NK-92 treated with Interleukin-12 subunit alpha and Interleukin-12 subunit beta, amount 100 ng/mL, for 24 hours (cell line): ENCODE data around the gene DRD2.
"Not testable (repeated sequence)": the region's sequence is repeated elsewhere in the genome, so short reads cannot be mapped to it uniquely, and the experiment has no call there.

Experiments used
- DNase-seq: peaks from one replicate; lab custom pipeline; 2025; lab: John Stamatoyannopoulos, UW

Gene DRD2

DNA sequence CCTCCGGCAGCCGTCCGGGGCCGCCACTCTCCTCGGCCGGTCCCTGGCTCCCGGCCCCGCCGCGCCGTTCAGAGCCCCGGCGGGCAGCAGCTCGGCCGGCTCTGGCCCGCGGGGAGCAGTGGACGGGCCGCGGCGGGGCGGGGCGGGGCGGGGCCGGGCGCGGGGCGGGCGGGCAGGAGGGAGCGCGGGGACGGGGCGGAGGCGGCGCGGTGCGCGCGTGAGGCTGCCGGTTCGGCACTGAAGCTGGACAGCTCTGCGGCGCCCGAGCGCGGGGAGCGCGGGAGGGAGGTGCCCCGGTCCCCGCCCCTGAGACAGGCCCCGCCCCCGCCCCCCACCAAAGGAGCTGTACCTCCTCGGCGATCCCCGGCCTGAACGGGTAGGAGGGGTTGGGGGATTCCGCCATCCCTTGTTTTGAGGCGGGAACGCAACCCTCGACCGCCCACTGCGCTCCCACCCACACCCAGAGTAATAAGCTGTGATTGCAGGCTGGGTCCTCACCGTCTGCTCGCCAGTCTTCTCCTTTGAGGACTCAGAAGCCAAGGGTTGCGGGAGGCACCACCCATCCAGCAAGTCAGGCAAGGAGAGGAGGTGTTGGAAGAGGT lies at the start of gene DRD2:
TSS of gene DRD2 (minus strand) at position 239 of the 602 bp plus-strand sequence. CDS start 50,747 bp downstream, outside the sequence.
- DNase-seq = no peak

DNA sequence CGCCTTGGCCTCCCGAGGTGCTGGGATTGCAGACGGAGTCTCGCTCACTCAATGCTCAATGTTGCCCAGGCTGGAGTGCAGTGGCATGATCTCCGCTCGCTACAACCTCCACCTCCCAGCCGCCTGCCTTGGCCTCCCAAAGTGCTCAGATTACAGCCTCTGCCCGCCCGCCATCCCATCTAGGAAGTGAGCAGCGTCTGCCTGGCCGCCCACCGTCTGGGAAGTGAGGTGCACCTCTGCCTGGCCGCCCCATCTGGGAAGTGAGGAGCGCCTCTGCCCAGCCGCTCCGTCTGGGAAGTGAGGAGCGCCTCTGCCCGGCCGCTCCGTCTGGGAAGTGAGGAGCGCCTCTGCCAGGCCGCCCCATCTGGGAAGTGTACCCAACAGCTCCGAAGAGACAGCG lies 48.7 kb upstream of the DRD2 start:
- DNase-seq = not testable (repeated sequence)

DNA sequence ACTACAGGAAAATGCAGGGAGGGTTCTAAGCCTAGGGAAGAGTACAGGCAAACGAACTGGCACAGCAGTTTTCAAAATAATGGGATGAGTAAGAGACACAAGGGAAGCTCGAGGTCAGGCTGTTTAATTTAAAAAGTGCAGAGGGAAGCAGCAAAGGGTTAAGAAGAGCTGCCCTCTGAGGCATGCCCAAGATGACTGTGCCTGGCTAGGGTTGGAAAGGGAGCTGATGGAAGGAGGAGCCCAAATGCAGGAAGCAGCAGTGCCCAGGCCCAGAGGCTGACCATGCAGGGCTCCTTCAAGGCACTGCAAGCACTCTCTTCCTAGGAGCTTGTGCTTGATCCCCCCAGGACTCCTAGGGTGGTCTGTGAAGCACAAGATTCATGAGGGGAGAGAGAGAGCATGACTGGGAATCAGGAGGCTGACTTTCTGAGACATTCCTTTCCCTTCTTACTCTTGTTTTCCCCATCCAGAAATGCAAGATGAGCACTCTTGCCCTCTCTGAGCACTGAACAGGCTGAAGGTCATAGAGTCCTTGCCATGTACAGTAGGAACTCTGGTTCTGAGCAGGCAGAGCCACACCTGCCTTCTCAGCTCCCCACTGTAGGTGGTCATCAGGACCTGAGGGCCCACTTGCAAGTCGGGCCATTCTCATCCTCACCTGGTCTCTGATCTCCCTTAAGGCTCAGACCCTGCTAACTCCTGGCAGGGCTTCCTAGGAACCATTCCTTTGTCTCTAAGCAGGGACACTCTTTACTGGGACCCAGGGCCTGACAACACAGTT lies 46.7 kb upstream of the DRD2 start:
- DNase-seq = no peak

DNA sequence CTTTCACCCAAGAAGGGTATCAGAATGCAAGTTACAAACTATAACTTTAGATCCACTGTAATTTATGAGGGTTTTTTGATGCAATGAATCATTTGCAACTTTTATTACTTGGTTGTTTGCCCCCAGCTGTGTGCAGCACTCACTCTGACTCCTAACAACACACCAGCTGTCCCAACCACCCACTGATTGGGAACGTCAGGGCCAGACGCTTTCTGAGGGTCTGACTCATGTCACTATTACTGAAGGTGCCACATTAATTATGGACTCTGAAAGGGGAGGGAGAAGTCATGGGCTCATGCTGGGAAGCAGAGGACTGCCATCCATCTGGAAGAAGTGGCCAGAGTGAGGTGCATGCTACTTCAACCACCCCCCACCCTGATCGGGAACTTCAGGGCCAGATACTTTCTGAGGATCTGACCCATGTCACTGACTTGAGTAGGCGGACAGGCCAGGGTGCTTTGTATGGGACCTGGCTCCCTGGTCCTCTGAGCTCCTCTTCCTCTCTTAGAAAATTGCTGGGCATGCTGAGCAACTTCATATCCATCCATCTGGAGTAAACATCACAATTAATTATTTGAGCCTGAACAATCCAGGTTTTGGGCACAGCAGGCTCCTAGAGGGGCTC lies 44.9 kb upstream of the DRD2 start:
- no peak for DNase-seq

DNA sequence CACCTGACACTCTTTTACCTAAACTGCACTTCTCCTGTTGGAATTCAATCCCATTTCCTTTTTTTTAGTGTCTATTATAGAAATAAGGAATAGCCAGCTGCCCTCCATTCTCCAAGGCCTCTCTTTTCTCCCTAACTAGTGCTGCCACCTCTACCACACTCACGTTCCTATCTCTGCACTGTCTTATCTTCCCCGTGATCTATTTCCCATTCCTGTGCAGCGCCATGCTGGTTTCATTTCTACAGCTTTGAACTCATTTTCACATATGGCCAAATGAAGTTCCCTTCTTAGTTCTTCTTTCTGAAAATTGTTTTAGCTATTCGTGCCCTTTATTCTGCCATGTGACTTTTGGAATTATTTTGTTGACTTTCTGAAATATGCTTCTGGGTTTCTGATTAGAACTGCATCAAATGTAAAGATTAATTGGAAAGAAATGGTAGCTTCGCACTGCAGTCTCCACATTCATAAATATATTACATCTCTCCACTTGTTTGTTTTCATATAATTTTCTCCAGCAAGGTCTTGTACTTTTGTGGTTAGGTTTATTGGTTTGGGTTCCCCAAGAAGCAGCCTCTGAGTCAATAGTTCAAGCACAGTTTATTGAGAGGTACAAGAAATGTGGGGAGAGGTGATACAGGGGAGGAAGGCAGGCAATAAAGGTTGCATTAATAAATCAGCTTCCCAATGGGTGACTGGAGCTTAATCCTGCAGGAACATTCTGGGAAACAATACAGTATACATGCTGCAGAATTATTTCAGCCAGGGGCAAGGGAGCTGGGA lies 43.7 kb upstream of the DRD2 start:
- no peak for DNase-seq

DNA sequence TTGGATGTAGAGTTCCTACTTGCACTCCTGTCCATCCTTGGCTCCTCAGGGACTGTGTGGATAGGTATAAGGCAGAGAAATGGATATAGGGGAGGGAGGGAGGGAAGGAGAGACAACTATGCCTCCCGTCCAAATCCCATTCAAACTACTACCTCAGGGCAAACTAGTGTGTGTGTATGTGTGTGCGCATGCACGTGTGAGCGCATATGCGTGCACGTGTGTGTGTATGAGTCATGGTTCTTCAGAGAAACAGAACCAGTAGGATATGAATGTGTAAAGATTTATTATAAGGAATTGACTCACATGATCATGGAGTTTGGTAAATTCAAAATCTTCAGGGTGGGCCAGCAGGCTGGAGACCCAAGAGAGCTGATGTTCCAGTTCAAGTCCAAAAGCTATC lies 42.2 kb upstream of the DRD2 start:
- DNase-seq = no peak

DNA sequence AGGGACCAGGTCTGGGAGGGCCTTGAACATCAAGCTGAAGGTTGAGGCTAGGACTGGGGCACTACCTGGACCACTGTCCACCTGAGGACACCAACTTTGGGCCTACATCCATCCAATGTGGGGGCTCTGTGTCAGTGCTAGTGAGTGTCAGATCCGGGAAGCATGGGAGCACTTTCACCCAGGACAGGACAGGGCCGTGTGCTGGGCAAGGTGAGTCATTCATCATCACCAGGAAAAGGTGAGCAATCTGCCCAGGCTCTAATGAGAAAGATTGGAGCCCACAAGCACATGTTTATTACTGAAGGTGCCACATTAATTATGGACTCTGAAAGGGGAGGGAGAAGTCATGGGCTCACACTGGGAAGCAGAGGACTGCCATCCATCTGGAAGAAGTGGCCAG lies 39.7 kb upstream of the DRD2 start:
- no peak for DNase-seq

DNA sequence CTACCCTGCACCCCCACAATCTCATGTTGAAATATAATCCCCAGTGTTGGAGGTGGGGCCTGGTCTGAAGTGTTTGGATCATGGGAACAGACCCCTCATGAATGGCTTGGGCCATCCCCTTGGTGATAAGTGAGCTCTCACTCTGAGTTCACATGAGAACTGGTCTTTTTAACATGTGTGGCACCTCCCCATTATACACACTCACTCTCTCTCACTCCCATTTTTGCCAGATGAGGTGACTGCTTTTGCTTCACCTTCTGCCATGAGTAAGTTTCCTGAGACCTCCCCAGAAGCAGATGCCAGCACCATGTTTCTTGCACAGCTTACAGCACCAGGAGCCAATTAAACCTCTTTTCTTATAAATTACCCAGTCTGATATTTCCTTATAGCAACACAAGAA lies 32.1 kb upstream of the DRD2 start:
- no peak for DNase-seq

DNA sequence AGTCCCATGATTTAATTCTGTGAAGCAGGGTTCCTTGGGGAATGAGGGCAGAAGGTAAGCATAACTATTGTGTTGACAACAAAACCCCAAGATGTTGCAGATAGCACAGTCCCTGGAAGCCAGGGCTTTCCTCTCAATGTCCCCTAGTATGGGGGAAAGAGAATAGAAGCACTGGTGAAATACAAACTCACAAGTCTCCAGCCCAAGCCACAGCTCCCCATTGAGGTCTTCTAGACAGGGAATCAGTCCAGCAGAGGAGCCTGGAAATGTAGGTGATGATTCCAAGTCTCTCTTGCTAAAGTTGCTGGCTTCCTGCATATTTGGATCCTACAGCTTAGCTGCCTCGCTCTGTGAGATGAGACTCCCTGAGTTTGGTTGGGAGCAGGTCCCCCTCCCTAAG lies 31.7 kb upstream of the DRD2 start:
- DNase-seq = no peak

DNA sequence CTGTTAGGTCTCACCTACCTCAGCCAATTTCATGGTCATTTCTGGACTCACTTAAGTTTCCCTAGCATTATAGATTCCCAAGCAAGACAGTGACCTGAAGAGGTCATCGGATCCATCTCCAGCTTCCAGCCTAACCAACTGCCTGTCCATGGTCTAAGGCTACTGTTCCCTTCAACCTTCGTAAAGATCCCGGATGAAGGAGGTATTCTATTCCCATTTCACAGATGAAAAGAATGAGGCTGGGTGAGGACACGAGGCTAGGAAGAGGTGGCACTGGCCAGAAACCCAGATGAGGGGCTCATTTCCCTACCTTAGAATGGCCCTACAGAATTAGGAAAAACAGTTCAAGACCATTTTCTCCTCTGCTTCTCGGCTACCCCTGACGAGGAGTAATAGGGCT lies 31.3 kb upstream of the DRD2 start:
- DNase-seq = no peak

DNA sequence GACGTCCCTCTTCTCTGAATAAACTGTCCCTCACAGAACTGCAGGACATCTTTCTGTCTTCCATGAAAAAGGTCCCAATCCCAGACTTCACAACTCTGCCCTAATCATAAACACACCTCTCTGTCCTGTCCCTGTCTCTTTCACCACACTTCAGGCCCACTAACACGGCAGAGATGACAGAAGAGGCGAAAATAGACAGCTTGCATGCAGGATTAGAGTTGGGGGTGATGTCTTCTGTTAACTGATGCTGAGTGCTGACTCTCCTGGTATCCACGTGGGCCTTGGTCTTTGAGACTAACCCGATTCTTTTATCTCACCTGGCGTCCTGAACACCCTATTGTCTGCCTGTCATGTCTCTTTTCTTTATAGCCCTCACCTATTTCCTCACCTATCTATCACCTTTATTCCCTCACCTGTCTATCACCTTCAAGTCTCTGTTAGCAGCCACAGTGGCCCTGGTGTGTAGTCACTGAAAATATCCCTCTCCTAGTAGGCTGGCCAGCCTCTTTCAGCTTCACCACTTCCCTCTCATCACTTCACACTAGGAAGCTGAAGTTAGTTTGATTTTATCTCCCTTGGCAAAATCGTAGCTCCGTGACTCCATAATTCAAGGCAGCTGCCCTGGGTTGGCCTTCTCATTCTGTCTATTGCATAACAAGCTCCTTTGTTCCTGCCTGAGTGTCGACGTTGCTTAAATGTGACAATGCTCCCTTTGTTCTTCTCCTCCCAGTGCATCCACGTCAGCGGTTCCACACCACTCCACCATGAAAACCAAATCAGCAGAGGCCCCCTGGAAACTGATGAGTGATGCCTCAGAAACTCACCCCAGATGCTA lies 30.6 kb upstream of the DRD2 start:
- no peak for DNase-seq

DNA sequence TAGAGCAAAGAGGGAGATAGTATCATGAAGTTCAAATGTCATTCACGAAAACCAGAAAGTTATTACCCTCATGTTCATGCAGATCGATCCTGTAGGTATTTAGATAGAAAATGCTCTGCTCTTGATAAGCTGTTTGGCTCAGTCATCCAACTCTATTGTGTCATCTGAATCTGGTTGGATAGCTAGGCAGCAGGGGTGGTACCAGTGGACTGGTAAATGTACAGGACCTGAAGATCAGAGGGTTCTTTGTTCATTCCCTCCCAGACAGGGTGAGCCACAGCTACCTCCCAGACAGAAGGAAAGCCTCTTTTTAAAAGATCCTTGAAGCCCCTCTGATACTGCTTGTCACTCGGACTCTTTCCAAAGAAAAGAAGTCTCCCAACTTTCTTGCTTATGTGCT lies 29.8 kb upstream of the DRD2 start:
- DNase-seq = no peak

DNA sequence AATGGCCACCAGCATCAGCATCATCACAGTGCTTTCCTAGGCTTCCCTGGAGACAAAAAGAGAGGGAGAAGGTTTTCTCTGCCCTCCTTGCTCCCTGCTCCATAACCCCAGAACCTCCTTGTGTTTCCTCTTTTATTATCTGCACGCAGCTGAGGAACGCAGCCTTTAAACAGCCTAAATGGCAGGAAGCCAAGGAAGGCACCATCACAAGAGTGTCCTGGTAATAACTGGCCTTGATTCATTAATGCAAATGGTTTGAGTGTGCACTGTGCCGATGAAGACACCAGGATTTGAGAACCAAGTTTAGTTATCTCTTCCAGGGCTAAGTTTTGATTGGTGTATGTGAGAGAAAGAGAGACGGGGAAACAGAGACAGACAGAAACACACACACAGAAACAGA lies 29.4 kb upstream of the DRD2 start:
- no peak for DNase-seq

DNA sequence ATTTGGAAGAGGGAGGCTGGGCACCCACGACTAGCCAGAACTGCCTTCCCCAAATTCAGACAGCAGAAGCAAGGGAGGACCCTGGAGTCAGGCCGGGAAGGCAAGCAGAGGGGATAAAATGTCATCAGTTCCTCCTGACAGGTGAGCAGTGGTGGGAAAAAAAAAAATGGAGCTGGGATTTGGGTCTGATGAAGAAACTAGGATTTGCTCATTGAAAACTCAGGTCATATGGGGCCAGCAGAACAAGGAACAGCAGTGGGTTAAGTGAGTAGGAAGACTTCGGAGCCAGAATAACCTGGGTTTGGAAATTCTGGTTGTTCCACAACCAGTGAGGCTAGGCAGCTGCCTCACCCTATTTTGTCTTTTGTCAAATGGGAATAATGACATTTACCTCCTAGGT lies 28.9 kb upstream of the DRD2 start:
- no peak for DNase-seq

DNA sequence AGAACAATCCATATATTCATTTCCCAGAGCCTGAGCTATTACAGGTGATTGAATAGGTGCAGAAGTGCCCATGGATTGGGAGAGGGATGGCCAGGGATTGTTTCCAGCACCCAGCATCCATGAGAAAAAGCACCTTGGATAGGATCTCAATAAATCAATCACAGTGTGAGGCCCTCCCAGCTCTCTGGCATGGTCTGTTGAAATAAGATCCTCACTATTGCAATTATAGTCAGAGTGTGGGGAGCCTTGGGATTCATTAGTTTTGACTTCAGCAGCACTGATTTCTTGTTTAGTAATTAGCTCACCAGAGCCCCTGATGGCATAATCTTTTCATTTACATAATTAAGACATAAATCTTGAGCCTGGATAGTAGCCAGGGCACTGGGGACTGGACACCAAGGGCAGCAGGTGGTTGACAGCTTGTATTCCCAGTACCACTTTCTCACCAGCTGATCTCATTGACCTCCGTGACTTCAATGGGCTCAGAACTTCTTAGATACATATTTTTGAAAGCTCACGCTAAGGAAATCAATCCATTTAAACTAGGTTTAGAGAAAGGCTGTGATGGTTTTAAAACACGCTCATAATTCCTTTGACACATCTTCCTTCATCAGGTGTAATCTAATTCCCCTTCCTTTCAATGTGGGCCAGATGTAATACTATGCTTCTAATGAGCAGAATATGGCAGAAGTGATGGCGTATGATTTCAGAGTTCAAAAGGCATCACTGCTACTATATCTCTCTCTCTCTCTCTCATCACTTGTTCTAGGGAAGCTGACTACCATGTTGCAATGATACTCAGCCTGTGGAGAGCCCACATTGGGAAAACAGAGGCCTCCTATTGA lies 22.1 kb upstream of the DRD2 start:
- DNase-seq = no peak

DNA sequence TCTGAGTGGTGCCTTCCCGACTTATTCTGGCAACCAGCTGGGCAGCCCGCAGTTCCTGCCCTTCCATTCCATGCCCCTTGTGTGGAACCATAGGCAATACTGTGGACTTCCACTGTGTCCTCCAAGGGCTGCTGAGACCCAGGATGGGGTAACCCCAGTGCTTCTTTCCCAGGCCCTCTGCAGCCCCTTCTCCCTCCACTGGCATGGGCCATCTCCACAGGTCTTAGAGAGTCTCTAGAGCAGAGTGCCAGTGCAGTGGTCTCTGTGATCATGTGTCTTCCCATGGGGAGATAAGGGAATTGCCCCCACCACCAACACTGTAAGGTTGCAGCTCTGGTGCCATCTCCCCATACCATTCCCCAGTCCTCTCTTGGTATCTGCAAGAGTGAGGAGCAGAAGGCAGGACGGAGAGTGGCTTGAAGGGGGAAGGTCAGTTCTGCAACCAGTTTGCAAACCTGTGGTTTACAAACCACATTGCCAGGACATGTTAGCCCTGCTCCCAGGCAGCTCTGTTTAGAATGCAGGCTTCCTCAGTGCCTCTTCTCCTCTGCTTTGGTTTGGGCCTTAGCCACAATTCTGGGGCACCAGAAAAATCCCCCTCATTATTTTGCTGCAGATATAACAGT lies 20.9 kb upstream of the DRD2 start:
- DNase-seq = no peak

DNA sequence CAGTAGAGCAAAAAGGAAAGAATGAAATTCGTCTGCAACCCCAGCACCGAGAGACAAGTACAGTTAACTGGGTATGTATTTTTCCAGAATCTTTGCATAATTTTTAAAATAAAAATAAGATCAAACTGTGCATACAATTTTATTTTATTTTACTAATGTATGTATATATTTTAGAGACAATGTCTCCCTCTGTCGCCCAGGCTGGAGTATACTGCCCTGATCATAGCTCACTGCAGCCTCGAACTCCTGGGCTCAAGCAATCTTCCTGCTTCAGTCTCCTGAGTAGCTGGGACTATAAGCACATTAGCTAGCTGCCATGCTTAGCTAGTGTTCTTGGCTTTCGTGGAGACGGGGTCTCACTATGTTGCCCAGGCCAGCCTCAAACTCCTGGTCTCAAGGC lies 18.8 kb upstream of the DRD2 start:
- DNase-seq = no peak

DNA sequence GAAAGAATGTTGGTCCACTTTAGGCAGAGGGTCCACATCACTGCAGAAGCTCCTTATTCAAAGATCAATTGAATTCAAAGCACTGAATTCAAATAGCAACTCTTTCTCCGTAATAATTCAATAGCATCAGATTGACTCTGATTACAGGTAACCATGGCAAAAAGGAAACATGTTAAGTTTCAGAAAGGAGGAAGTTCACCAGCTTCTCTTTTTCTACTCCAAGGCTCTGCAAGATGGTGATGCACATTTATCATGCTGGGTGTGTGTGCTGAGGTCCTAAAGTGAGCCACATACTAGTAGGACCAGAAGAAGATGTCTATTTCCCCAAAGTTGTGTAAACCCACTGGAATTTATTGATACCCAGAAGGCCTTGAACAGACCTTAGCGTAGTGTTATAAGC lies 18.0 kb upstream of the DRD2 start:
- DNase-seq = no peak

DNA sequence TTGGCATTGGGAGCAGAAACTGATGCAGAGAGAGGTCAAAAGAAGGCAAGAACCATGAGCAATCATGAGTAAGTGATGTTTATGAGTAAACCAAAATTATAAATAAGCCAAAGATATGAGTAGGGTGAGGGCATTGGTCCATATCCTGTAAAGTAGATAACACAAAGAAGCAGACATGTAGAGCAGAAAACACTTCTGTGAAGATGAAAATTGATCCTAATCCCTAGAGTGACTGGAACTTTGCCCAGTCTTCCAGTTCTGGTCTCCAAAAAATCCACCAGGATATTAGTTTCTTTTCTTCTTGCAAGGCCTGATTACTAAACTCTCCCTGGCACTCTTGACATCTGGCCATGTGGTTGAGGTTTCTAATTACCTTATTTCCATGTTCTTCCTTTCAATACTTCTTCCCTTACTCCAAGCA lies 13.7 kb upstream of the DRD2 start:
- no peak for DNase-seq

DNA sequence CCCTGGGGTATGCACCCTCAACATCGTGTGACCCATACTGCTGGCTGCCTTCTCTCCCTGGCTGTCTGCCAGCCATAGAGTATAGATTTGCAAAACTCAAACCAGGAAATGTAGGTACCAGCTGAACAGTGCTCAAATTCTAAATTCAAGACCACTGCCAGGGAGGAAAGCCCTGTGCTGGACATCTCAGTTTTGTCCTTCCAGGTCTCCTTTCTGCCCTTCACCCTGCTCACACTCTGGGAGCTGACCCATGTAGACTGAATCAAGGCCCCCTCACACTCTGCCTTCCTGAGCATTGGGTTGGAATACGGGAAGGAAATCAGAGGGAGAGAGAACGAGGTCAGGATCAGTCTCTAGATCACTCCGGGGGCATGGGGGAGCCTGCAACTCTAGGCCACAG lies 12.4 kb upstream of the DRD2 start:
- DNase-seq = no peak
